ENCODE data around the gene RELL2.

RELL2 gene

DNA sequence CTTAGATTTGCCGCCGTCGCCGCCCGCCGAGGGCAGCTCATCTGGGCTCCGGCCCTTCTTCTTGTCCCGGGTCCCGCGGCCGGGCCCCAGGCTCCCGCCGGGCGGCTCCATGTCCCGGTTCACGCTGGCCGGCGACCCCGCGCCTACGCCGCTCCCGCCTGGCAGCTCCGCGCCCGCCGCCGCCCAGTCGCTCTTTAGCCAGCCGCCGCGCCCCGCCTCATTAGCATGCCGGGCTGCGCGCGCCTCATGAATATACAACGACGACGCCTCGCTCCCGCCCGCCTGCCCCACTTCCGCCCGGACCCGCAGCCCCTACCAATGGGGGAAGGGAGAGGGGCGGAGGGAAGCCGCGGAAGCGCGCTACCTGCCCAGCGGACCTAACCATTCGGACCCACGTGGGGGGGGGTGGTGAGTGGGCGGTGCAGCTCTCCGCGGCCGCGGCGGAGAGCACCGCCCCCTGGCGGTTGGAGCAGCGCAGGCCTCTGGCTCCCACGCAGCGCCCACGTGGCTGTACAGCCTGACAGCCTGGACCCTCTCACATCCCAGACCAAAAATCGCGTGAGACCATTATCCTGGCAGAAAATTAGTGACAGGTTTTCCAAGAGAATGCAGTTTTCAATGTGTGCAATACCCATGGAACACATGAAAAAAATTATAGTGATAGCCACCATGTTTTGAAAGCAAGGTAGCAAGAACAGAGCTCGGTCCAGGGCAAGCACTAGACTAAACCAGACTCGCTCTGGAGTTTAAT lies 17.8 kb upstream of the RELL2 start, which contains the start of gene DIAPH1:
DIAPH1 (minus strand) TSS at position 197 of the 751 bp plus-strand sequence; CDS start at position 111, 86 bp downstream.
- peak; percentile 97 for DNase-seq (ENCODE audit: low read depth)

DNA sequence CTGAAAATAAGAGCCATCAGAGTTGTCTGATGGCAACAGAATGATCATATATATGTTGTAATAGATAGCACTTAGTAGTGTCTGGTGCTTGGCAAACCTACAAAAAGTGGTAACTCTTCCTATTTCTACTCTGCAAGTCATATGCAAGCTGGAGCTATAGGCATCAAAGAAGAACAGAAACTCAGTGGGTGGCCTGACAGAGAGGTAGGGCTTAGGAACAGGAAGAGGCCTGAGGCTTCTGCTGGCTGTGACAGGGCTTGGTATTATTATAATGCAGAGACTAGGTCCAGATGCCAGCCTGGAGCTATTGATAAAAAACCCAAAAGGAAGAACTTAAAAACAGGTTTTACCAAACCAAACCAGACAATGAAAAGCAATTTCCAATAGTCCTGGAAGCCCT lies 13.6 kb upstream of the RELL2 start:
- DNase-seq (ENCODE audit: low read depth), result no peak

DNA sequence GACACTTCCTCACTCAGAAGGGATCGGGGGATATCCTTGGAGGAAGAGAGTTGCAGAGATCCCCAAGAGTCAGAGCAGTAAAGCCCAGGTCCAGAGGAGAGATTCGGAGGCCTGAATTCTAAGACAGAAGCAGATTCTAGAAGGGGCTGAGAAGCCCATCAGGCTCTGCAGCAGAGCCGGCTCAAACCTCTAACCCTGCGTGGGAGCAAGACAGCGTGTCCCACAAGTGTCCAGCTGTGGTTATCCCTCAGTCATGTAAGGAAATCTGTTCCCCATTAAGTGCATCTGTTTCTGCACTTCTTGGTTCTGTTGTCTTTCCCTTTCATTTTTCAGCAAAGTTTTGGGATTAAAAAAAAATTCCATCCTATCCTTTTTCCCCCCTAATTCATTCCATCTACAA lies 13.2 kb upstream of the RELL2 start:
- DNase-seq (ENCODE audit: low read depth), result no peak

DNA sequence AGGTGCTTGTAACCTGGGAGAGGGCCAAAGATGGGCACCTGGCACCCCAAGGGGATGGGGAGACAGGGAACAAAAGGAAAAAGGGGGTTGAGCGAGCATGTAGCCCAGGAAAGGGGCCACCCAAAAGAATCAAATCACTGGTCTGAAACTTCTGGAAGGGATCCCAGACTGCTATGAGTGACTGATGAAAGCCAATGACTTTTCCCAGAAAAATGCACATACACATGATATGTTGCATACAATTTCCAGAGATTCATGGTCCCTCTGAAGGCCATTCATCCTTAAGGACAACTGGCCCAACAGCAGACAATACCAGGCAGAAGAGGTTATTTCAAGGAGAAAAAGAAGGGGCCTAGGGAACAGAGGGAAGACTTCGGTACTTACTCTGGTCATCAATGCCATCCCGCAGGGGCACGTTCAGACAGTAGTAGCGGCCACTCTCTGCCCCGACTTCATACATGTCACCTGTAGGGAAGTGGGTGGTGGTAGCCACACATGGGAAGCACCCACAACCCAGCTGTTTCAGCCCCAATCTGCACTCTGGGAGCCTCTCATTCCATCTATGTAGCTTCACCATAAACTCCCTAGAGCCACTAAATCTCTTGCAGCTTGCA lies 8.5 kb upstream of the RELL2 start:
- DNase-seq (ENCODE audit: low read depth), result peak; percentile 32

DNA sequence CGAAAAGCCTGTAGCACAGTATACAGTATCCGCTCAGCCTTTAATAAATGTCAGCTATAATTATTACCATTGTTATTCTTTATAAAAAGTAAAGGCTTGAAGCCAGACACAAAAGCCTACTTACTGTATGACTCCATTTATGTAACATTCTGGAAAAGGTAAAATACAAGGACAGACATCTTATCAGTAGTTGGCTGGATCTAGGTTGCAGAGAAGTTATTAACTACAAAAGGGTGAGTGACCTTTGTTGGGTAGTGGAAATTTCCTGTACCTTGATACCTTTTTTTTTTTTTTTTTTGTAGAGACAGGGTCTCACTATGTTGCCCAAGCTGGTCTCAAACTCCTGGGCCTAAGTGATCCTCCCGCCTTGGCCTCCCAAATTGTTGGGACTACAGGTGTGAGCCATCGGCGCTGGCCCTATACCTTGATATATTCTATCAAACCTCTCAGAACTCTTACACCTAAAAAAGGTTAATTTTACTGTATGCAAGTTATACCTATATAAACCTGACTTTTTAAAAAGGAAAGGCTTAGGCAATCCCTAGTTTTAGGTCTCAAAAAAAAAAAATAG lies 6.1 kb upstream of the RELL2 start:
- no peak for DNase-seq (ENCODE audit: low read depth)

DNA sequence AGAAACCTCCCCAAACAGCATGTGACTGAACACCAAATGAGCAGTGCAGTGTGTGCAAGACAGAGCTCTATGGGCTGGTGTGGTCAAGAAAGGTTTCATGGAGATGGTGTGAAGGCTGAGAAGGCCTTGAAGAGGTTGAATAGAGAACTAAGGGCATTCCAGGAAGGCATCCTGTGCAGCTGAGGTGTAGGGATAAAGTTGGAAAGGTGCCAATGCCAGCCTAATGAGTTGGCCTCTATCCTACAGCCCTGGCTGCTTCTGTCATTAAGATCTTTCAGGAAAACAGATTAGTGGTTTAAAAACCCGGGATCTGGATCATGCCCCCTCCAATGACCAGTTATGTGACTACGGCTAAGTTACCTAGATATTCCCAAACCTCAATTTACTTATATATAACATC lies 4.1 kb upstream of the RELL2 start:
- DNase-seq (ENCODE audit: low read depth), result no peak

DNA sequence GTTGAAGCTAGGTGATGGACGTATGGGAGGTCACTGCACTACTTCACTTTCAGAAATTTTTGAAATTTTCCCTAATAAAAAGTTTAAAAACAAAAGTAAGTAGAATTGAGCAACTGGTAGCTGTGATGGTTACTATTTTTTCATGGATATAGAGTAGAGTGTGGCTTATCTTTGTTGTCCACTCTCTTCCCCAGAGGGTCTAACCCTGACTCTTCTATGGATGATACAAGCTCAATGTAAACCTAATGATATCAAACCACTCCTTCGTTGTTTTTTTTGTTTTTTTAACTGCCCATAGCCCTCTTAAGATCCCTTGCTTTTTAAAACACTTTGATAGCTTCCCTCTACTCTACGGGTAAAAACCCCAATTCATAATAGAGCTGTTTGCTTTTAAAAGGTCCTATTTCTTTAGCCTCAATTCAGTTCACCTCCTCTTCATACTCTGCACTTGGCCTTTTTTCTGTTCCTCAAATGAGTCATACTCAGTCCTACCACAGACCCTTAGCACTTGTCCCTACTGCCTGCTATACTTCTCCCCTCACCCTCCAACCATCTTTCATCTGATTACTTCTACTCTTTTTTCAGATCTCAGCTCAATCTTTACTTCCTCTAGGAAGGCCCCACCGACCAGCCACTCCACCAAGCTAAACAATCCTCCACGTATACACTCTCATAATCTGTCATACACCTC lies 2.8 kb upstream of the RELL2 start:
- DNase-seq (ENCODE audit: low read depth), result no peak

DNA sequence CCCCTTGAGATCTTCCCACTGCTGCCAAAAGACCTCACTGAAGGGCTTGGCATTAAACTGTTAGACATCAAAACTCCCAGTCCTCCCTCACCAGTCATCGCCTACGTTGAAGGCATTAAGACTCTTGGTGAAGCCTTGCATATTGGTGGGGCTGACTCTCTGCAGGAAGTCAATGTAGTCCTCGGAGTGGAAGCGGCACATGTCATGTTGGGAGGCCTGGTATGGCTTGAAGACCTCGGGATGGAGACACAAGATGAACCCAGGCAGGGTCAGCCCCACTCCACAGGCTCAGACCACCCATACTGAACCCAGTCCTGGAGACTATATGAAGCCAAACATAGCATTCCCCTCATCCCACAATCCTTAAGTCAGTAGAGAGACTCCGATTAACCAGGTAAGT lies 2.1 kb upstream of the RELL2 start:
- DNase-seq (ENCODE audit: low read depth), result no peak

DNA sequence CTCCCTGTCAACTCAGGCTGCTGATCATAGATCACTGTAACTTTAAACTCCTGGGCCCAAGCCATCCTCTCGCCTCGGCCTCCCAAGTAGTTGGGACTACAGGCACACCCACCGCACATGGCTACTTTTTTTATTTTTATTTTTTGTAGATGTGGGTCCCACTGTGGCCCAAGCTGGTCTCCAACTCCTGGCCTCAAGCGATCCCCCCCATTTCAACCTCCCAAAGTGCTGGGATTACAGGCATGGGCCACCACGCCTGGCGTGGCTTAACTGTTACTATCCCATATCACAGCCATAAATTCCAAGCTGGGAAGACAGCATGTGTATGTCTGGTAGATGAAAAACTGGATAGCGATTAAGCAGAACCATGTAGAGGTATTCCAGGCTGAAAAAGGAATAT lies 1.2 kb upstream of the RELL2 start:
- no peak for DNase-seq (ENCODE audit: low read depth)

DNA sequence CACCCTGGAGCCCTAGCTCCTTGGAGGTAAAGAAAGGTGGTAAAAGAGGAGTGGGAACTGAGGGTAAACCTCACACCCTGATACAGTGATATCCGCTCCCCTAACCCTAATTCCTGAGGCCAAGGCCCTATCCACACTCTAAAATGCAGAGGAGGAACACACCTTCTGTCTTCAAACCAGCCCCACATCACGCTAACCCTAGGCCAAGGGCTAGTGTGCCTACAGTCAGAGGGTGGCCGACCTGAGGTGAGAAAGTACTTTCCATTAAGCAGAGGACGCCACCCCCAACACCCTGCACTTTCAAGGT lies 738 bp upstream of the RELL2 start:
- no peak for DNase-seq (ENCODE audit: low read depth)

DNA sequence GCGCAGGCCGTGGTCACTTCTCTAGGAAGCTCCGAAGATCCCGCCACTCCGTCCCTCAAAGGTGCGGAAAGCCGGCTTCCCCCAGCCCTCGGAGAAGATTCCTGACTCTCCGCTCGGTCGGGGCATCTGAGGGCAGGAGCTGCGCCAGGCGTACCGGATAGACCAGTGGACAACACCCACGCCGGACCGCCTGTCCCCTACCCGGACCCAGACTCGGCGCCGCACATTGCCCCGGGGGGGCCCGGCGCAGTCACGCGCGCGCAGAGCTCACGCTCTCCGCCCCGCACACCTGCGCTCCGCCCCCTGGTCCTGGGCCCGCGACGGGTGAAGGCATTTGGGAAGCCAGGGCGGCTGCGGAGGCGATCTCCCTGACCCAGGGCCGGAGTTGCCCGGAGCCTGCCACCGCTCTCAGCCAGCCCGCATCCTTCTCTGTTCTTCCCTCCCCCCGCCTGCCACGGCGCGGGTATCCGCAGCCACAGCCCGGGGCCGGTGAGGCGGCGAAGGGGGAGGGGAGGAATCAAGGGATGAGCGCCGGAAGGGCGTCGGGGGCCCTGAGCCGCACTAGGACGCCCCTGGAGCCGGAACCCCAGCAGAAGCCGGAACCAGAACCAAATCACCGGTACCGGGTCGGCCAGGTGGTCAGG lies 448 bp downstream of the RELL2 start:
- DNase-seq (ENCODE audit: low read depth), result no peak

DNA sequence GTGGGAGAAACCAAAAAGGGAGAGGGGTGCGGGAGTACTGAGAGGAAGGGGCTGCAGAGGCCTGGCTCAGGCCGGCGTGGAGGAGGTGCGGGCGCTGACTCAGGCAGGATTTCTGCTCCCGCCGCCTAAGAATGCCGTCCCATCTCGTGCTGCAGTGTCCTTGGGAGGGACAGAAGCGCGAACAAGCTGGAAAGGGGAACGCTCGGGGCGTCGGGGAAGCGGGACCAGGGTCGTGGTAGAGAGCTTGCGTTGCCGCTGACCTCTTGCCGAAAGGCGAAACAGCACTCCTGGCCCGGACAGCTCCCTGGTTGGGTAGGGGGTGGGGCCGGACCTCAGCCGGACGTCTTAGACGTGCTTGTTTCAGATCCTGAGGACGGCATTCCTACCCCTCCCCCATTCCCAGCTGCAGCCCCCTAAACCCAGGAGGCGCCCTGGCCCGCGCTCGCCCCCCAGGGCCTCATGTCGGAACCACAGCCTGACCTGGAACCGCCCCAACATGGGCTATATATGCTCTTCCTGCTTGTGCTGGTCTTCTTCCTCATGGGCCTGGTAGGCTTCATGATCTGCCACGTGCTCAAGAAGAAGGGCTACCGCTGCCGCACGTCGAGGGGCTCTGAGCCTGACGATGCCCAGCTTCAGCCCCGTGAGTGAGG lies 1.1 kb downstream of the RELL2 start:
- DNase-seq (ENCODE audit: low read depth), result peak; percentile 57

DNA sequence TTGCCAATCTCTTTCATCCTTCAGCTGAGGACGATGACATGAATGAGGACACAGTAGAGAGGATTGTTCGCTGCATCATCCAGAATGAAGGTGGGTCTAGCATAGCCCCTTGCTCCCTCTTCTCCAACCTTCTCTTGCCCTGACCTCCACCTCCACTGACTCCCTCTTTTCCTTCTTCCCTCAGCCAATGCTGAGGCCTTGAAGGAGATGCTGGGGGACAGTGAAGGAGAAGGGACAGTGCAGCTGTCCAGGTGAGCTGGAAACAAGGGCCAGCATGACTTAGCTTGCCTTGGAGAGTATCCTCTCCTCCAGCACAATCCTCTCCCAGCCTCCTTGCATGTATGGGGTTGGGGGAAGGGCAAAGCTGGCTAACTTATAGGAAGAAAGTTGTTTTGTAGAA lies 2.0 kb downstream of the RELL2 start:
- DNase-seq (ENCODE audit: low read depth), result no peak

DNA sequence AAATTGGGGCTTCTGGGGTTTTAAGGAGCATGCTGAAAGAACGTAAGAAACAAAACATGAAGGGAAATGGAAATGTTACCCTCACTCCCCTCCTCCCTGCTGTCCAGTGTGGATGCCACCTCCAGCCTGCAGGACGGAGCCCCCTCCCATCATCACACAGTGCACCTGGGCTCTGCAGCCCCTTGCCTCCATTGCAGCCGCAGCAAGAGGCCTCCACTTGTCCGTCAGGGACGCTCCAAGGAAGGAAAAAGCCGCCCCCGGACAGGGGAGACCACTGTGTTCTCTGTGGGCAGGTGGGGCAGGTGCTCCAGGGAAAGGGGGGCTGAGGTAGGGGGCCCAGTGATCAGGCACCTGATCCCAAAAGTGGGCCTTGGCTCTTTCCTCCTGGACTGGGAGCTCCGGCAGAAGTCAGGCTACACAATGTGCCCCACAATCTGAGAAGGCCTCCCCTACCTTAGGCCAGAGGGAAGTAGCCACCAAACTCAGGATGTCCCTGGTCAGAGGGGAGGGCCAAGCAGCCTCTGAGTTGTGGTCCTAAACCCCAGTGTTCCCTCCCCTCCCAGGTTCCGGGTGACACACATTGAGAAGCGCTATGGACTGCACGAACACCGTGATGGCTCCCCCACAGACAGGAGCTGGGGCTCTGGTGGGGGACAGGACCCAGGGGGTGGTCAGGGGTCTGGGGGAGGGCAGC lies 2.7 kb downstream of the RELL2 start:
- DNase-seq (ENCODE audit: low read depth), result no peak

DNA sequence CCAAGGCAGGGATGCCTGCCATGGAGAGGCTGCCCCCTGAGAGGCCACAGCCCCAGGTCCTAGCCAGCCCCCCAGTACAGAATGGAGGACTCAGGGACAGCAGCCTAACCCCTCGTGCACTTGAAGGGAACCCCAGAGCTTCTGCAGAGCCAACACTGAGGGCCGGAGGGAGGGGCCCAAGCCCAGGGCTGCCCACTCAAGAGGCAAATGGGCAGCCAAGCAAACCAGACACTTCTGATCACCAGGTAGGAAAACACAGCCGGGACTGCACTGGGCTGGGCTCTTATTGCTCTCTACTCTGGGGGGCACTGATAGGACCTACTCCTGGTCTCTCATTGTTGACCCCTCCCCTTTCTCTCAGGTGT lies 3.2 kb downstream of the RELL2 start:
- DNase-seq (ENCODE audit: low read depth), result no peak

DNA sequence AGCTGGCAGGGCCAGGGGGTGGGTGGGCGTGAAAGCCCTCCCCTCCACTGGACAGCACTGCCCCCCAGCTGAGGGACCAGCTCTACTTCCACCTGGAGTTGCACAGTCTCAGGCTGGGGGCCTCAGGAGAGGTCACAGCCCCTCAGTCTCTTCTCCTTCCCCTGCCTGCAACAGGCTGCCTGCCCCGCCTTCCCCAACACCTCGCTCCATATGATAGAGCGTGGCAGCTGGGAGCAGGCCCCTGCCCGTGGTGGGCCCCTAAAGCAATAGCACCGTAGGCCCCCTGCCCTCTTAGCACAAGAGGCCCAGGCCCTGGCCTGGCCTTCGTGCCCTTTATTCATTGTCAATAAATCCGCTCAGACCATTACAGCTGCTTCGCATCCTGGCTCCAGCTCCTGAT lies 3.9 kb downstream of the RELL2 start:
- DNase-seq (ENCODE audit: low read depth), result no peak

DNA sequence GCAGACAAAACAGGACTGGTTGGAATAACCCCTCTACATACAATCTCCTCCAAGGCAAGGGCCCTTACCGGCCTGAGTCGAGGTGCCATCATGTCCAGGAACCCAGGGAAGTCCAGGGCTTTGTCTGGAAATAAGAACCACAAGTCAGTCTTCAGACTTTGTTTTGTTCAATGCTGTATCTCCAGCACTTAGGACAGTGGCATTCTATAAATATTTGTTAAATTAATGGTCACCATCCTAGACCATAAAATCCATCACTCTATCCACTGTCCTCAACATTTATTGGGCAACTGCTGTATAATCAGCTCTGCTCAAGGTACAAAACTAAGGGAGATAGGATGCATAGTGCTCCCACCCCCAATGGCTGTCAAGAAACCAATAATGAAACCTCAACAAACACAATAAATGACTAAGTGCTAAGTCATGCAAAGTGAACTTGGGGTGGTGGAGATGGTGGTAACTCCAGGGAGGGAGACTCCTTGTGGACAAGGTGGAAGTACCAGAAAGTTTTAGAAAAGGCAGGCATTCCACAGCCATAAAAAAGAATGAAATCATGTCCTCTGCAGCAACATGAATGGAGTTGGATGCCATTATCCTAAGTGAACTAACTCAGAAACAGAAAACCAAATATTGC lies 5.0 kb downstream of the RELL2 start:
- peak; percentile 84 for DNase-seq (ENCODE audit: low read depth)

DNA sequence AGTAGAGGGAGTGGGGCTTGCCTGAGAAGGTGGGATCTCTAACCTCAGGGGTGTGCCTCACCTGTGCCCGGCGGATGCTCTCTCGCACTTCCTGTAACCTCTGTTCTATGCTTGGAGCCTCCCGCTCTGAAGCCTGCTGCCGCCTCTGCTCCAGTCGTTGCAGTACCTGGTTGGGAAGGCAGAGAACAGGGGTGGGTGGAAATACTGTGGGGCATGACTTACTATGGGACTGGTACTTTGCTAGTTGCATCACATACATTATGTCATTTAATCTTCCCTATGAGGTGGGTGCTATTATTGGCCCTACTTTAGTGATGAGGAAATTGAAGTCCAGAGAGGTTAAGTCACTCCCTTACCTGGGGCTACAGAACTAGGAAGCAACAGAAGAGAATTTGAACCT lies 9.2 kb downstream of the RELL2 start:
- no peak for DNase-seq (ENCODE audit: low read depth)

DNA sequence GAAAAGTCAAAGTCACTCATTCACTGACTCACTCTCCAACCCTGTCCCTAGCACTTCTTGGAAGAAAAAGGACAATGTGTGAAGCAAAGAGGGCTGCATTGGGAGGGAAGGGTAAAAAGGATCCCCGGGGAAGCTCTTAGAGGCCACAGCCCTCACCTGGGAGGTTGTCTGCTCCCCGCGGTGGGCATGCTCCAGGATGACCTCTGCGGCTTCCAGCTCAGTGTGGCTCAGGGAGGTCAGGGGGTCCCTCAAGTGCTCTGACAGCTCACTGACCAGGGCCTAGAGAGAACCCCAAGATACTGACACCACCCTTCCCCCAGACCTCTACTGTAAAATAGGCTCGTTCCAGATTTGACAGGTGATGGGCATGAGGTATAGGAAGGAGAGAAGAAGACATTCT lies 10.4 kb downstream of the RELL2 start:
- DNase-seq (ENCODE audit: low read depth), result no peak

DNA sequence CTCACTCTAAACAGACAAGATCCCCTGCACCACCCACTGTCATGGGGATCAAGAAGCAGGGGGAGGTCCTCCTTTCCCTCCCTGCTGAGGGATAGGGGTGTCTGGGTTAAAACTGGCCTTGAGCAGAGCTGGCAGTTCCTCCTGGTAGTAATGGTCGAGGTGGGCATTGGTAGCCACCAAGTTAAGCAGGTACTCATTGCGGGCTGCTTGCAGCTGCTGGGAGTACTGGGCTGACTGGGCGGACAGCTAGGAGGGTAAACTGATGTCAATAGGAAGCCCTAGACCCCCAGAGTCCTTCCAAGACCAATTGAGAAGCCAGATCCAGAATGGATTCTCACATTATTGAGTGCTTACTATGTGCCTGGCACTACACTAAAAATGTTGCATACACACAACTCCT lies 11.1 kb downstream of the RELL2 start:
- DNase-seq (ENCODE audit: low read depth), result no peak

DNA sequence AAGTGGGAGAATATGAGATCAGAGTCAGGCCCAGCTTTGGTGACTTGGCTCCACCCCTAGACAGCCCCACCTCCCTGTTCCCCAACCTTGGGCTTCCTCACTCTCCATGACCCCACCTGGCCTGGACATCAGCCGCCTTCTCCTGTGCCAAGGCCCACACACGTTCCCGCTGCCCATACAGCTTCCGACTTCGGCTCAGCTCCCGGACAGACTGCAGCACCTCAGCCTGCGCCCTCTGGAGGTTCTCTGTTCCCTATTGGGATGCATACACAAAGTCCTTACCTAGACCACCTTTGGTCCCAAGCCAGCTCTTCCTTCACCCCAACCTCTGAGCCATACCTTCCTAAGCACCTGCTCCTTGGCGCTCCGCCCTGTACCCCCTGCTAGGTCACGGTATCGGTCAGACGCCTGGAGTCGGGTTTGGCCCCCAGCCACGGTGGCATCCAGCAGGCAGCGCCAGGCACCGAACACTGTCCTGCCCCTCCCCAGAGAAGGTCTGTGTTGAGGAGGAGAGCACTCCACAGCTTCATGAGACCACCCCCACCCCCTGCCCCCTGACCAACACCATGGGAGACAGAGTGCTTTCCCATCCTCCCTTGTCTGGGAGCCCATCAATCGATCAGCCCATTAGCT lies 12.4 kb downstream of the RELL2 start:
- DNase-seq (ENCODE audit: low read depth), result no peak

Measured in iris pigment epithelial cell (primary cell).